Left lobe of liver (tissue), 2 donors: Measurements from ENCODE around the gene ARHGAP5. TPM values are rescaled to one million over a fixed set of nuclear protein-coding genes. Genes with fewer than 3 reads are reported as not detected.
A peak's percentile ranks its signal among the peaks of the same experiment; 100 is the strongest.

Experiments used
- ATAC-seq: fragments of 200-7000 bp; cut with Tn5 transposase; one replicate; pipeline ENCODE4 v1.9.1; 2020; ENCODE audit warnings: mild to moderate bottlenecking, moderate library complexity
- DNase-seq: peaks from one replicate; pipeline ENCODE4 v3.0.0-alpha.2; 2020; ENCODE audit warnings: low spot score
- total RNA-seq: library from RNA; stranded (reverse); gene quantifications from one replicate; pipeline ENCODE4 v1.2.1, GENCODE V29; 2021
- donor health status: DM: no; HTN: no; CAD: no; lungs with moderate emphysema.
- donor health status: DM: no; HTN: yes; CAD: no.

ARHGAP5 gene
- total RNA-seq, 1 donor from 2014 or later: 38.4 TPM

GRCh38 chr14:32074887-32075572 lies 2.1 kb upstream of the ARHGAP5 start:
- ATAC-seq (no peak), DNase-seq (no peak)

- DNase-seq (peak; percentile 68), ATAC-seq (peak; percentile 38)
Measured at GRCh38 chr14:32075672-32076277, 1.3 kb upstream of the ARHGAP5 start.

GRCh38 chr14:32076278-32077080 lies 625 bp upstream of the ARHGAP5 start:
- peak; percentile 96 for DNase-seq
- ATAC-seq: peak; percentile 85

DNA sequence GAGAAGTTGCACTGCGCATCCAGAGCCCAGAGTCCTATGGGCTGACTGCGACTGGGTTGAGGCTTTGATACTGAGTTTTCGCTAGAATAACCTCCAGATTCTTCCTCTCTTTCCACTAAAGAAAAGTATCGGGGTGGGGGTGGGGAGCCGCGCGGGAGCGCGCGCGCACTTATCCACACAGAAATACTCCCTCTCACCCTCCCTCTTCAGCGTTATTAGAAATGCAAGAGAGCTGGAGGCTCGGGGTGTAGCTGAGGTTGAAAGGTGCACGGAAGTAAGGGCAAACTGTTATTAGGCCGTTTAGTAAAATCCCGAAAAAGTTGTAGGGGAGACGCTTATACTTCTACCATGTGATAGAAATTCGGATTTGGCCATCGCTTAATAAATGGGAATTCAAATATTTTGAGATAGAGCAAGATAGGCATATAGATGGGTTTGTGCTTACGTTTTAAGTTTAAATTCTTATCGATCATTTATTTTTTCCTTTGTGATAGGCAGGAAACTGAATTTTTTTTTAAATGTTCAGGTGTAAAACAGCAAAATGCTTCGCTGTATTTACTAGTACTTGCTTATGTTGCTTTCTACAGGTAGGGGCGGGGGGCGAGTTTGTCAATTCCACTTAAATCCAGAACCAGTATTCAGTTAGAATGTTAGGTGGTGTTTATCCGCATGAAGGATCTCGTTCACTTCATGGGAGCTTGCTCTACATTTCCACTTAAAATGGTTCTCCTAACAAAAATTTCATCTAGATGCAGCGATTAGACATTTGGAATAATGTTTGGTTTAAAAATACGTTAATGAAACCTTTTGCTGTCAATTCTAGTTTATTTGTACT lies 1.1 kb downstream of the ARHGAP5 start:
- ATAC-seq (peak; percentile 32), DNase-seq (peak; percentile 57)

GRCh38 chr14:32078858-32079216 lies 1.7 kb downstream of the ARHGAP5 start:
- no peak for ATAC-seq
- DNase-seq: no peak

DNA sequence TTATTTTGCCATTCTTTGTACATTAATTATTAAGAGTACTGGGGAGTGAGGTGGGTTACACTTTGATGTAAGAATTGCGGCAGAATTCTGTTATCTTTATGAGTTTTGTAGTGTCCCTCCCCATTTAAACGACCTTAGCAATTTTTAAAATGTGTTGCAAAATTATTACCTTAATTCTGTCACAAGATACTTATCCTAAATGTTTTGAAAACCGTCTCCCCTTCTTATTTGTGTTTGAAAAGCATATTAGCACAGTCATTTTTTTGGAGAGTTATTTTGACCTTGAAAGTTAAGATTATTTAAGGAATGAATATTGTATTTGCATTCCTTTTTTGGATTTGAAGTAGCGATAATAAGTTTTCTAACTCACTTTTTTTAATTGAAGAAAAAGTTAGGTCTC lies 2.2 kb downstream of the ARHGAP5 start:
- ATAC-seq (no peak), DNase-seq (no peak)

DNA sequence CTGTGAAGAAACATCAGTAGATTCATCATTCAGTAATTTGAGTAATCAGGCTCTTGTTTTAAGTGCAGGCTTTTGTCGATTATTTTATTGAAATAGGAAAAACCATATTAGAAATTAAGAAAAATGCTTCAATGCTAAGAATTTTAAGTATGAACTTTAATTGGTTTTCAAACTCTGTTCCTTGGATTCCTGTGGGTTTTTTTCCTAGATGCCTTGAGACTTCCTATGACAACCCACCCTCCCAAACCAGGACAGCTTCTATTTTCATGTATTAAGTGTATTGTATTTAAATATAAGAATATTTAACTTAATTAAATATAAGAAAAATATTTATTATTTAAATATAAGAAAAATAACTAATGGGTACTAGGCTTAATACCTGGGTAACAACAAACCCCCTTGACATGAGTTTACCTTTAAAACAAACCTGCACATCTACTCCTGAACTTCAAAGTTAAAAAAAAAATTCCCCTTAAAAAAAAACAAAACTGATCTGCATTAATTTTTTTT lies 3.0 kb downstream of the ARHGAP5 start:
- no peak for DNase-seq
- no peak for ATAC-seq

- ATAC-seq (no peak), DNase-seq (no peak)
Measured at GRCh38 chr14:32081901-32082300, 4.8 kb downstream of the ARHGAP5 start.

GRCh38 chr14:32083315-32083624 lies 6.2 kb downstream of the ARHGAP5 start:
- ATAC-seq: peak; percentile 34

GRCh38 chr14:32083789-32084188 lies 6.7 kb downstream of the ARHGAP5 start:
- ATAC-seq (peak; percentile 58), DNase-seq (no peak)

More at GRCh38 chr14:32083315-32083624, 6.2 kb downstream of the ARHGAP5 start:
- no peak for DNase-seq

DNA sequence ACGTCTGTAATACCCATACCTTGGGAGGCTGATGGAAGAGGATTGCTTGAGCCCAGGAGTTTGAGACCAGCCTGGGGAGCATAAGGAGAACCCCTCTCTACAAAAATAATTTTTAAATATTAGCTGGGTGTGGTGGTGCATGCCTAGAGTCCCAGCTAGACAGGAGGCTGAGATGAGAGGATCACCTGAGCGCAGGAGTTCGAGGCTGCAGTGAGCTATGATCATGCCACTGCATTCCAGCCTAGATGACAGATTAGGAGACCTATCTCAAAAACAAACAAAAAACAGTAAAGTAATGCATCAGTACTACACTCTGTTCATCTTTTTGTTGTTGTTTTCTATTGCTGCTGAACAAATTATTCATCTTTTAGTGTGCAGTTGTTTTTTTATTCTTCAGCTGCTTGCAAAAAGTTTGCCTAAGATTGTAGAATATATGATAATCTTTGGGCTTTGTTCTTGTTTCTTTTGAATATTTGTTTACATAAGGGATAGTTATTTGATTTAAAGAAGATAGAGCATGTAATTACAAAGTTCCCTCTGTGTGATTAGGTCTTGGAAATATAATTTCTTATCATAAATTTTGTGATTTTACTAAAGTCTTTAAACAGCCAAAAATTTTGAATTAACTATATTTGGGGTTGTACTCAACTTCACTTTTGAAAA lies 8.2 kb downstream of the ARHGAP5 start:
- DNase-seq (no peak), ATAC-seq (no peak)

GRCh38 chr14:32085845-32086383 lies 8.8 kb downstream of the ARHGAP5 start:
- no peak for DNase-seq

GRCh38 chr14:32087173-32087861 lies 10.2 kb downstream of the ARHGAP5 start:
- no peak for DNase-seq
- no peak for ATAC-seq

More at GRCh38 chr14:32085845-32086383, 8.8 kb downstream of the ARHGAP5 start:
- no peak for ATAC-seq

- ATAC-seq: no peak
- no peak for DNase-seq
Measured at GRCh38 chr14:32087907-32088306, 10.8 kb downstream of the ARHGAP5 start.

DNA sequence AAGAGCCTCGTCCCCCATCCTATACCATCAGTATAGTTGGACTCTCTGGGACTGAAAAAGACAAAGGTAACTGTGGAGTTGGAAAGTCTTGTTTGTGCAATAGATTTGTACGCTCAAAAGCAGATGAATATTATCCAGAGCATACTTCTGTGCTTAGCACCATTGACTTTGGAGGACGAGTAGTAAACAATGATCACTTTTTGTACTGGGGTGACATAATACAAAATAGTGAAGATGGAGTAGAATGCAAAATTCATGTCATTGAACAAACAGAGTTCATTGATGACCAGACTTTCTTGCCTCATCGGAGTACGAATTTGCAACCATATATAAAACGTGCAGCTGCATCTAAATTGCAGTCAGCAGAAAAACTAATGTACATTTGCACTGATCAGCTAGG lies 13.6 kb downstream of the ARHGAP5 start:
- DNase-seq (no peak), ATAC-seq (no peak)

GRCh38 chr14:32099473-32099872 lies 22.4 kb downstream of the ARHGAP5 start:
- no peak for DNase-seq
- no peak for ATAC-seq

GRCh38 chr14:32100175-32100574 lies 23.1 kb downstream of the ARHGAP5 start:
- ATAC-seq (no peak), DNase-seq (no peak)

DNA sequence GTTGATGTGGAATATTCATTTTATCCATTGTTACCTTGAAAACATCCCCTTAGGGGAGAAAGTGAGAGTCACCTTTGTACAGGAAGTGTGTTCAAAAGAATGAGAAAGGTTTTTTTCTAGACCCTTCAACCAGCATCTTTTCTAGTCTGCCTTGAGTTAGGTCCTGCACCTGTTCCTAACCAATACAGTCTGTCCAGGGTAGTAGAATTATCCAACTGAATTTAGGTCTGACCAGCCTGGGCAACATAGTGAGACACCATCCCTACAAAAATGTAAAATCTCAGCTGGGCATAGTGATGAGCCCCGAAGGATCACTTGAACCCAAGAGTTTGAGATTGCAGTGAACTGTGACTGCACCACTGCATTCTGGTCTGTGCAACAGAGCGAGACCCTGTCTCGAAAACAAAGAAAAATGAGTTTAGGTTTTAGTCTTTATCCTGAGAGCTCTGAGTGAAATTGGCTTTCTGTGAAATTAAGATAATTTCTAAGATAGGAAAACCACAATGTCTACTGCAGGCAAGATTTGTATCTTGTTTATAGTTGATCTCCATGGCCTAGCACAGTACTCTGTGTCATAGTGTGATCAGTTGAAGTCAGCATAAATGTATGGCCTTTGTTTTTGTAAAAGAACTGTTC lies 25.2 kb downstream of the ARHGAP5 start:
- DNase-seq (no peak), ATAC-seq (no peak)

- ATAC-seq: no peak
- DNase-seq: no peak
Measured at GRCh38 chr14:32102968-32103367, 25.9 kb downstream of the ARHGAP5 start.
